LoVo (cell line): ENCODE results near the gene TAPBPL.
A peak's percentile ranks its signal among the peaks of the same experiment; 100 is the strongest.

Experiments
- DNase-seq: peaks from one replicate; pipeline ENCODE4 v3.0.0-alpha.2; 2016; ENCODE audit warnings: low spot score

Gene TAPBPL

GRCh38 chr12:6437586-6437985 lies 14.3 kb upstream of the TAPBPL start:
- no peak for DNase-seq

DNA sequence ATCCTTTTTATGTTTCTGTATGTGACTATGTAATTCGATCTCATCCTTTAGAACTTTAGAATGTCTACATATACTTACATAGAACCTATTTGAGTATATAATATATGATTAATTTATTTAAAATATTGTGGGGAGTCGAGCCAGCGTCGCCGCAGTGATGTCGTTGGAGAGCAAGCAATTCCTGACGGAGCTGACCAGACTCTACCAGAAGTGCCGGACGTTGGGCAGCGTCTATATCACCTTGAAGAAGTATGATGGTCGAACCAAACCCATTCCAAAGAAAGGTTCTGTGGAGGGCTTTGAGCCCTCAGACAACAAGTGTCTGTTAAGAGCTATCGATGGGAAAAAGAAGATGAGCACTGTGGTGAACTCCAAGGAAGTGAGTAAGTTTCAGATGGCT lies 13.5 kb upstream of the TAPBPL start:
- DNase-seq = no peak

- DNase-seq = no peak
Observed at GRCh38 chr12:6440391-6440790, 11.5 kb upstream of the TAPBPL start.

- DNase-seq = no peak
Observed at GRCh38 chr12:6442836-6443235, 9.0 kb upstream of the TAPBPL start.

DNA sequence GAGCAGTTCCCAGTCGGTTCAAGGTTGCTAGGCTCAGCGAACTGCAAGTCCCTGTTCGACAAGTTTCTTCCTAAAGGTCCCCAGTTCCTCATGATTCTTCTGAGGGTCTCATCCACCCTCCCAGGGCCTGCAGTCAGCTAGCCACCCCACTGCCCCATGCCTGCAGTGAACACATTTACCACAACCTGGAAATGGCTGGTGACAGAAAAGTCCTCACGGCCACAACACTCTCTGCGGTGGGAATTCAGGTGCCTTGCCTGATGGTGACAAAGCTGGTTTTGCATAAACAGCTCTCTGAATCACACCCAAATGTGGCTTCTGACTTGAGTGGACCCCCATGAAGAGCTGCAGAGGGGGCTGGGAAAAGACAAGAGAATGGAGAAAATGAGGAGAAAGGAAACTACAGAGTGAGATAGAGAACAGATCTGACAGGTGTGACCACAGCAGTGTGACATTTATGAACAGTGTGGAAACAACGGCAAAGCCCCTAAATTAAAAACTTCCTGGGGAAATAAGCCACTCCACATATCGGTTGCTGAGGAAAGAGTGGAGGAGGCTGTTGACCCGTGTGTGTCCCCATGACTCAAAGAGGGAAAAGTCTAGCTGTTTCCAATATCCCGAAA lies 8.4 kb upstream of the TAPBPL start:
- DNase-seq = no peak

DNA sequence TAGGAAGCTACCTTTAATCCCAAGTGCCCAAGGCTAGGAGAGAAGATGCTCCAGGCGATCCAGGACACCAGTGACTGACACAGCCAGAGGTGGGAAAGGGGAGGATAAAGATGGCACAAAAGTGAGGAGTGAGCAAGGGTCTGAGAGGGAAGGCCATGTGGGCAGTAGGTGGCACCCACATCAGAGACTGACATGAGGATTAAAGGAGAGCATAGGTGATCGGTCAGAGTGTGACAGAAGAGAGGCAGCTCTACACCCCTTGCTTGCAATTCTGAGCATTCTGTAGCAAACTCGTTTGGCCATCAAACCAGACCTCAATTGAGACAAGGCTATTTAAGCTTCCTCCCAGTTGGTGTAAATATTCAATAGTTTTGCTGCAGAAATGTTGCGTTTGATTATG lies 7.8 kb upstream of the TAPBPL start:
- no peak for DNase-seq

GRCh38 chr12:6444704-6445688 lies 6.8 kb upstream of the TAPBPL start, which contains the start of gene CD27:
CD27 (plus strand) TSS chr12:6444955; CDS start chr12:6445096, 141 bp downstream.
- DNase-seq = no peak

GRCh38 chr12:6450091-6450868 lies 1.6 kb upstream of the TAPBPL start:
- no peak for DNase-seq

DNA sequence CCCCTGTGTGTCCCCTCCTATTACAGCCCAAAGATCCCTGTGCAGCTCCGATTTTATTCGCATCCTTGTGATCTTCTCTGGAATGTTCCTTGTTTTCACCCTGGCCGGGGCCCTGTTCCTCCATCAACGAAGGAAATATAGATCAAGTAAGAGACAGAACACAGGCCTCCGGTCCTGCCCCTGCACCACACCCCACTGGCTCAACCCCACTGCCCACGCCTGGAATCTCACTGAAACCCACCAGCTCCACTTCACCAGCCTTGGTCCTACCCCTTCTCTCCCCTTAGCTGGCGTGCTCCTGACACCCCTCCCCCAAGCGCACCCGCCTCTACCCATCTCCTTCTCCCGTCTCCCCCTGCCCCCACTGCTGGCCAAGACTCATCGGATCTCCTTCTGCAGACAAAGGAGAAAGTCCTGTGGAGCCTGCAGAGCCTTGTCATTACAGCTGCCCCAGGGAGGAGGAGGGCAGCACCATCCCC lies 934 bp upstream of the TAPBPL start:
- no peak for DNase-seq

GRCh38 chr12:6452245-6452943 lies 552 bp downstream of the TAPBPL start:
- peak; percentile 25 for DNase-seq

- DNase-seq = no peak
Observed at GRCh38 chr12:6452944-6453630, 1.2 kb downstream of the TAPBPL start.

DNA sequence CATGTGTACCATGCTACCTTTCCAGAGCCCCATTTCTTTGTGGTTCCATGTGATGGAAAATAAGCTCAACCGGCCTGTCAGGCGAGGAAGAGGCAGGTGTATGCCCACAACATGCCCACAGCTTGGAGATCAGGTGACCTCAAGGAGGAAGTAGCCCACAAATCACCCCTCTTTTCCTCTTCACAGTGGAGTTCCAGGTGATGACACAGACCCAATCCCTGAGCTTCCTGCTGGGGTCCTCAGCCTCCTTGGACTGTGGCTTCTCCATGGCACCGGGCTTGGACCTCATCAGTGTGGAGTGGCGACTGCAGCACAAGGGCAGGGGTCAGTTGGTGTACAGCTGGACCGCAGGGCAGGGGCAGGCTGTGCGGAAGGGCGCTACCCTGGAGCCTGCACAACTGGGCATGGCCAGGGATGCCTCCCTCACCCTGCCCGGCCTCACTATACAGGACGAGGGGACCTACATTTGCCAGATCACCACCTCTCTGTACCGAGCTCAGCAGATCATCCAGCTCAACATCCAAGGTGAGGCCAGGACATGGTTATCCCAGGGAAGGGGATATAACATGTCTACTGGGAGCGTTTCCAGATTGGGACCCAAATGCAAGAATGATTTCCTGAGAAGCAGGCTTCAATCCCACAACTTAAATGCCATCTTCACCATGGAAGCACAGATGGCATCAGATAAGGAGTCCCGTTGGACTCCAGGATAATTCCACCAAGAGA lies 5.5 kb downstream of the TAPBPL start:
- DNase-seq = no peak

DNA sequence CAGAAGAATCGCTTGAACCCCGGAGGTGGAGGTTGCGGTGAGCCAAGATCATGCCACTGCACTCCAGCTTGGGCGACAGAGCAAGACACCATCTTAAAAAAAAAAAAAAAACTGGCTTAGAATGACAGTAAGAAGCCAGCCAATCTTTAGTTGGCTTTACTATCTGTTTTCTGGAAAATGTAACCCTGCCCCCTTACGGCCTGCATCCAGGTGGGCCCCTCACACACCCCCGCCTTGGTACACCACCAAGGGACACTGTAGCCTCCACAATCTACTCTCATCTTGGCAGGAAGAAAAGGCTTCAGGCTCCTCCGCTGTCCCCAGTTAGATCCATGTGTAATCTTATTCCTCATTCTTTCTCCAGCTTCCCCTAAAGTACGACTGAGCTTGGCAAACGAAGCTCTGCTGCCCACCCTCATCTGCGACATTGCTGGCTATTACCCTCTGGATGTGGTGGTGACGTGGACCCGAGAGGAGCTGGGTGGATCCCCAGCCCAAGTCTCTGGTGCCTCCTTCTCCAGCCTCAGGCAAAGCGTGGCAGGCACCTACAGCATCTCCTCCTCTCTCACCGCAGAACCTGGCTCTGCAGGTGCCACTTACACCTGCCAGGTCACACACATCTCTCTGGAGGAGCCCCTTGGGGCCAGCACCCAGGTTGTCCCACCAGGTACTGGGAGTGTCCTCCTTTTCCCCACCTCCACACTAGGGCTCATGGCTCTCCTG lies 6.6 kb downstream of the TAPBPL start:
- DNase-seq = no peak

DNA sequence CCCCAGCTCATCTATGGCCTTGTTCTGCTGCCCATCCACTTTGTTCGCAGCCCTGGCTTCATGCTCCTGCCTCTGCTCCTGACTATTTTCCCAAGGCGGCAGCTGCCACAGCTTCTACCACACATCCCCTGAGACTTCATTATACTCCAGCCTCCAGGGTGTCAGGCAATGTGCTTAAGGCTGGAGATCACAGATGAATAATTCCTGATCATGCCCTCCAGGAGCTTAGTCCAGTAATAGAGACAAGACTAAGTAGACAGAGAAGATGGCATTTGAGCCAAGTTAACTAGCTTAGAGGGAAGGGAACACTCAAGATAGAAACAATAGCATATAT lies 7.1 kb downstream of the TAPBPL start:
- no peak for DNase-seq

DNA sequence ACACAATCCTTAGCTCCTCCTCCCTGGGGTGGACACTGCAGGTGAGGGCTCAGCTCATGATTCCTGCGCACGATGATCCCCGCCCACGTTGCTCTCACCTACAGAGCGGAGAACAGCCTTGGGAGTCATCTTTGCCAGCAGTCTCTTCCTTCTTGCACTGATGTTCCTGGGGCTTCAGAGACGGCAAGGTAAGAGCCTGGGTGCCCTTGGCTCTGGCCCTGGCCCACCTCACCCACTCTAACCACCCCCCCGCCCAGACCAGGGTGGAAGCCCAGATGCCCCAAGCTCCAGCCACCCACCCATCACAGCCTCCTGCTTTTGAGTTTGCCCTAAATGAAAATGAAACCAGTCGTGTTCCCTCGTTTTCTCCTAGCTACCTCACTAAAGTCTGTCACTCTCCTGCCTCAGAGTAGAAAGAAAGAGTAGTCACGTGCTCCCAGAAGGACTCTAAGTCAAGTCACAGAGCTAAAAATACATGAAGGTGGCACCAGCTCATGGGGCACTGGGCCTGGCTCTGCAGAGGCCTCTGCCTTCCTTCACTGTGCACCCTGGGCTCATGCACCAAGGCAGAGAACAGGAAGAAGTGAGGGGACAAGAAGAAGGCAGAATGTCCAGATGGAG lies 9.0 kb downstream of the TAPBPL start:
- no peak for DNase-seq

DNA sequence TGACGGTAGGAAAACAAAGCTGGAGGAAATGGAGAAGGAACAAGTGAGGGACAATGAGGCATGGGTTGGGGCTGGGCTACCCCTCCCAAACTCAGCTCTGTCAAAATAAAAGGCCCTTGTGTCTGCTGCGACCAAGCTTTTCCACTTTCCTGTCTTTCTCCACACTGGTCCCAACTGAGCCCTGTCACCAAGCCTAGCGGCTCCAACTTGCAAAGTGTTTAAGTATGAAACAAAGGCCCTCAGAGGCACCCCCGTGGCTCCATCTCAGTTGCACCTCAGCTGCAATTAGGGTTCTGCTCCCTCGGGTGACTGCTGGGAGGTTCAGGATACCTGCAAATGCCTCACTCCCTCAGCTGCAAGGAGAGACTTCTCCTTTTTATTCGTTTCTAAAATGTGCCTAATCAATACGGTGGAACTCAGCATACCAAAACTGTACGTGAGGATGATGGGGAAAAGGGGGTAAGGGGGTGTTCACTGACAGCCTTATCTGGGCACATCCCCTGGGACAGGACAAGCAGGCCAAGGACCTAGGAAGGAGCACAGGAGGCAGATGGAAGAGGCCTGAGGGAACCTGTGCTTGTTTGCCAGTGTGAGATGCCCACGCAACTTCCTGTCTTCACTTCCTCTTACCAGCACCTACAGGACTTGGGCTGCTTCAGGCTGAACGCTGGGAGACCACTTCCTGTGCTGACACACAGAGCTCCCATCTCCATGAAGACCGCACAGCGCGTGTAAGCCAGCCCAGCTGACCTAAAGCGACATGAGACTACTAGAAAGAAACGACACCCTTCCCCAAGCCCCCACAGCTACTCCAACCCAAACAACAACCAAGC lies 9.8 kb downstream of the TAPBPL start:
- DNase-seq = no peak

- no peak for DNase-seq
Observed at GRCh38 chr12:6462234-6462995, 10.6 kb downstream of the TAPBPL start.

GRCh38 chr12:6463216-6463615 lies 11.4 kb downstream of the TAPBPL start:
- DNase-seq = no peak
